Loucy (cell line): ENCODE results near the gene ZNF276.

Experiments used
- H2AFZ ChIP-seq: fragments of 200-600 bp; sonication (generic); 2 replicates; pipeline ENCODE4 v1.6.0; 2016; ENCODE audit warnings: antibody characterized with exemption, mild to moderate bottlenecking, low read length, moderate library complexity
- H3F3A ChIP-seq: fragments of 200-600 bp; 2 replicates; pipeline ENCODE4 v1.6.0; 2016; ENCODE audit warnings: antibody characterized with exemption, low read depth, mild to moderate bottlenecking
- H3K27me3 ChIP-seq: fragments of 200-600 bp; sonication (generic); 2 replicates; pipeline ENCODE4 v1.6.1; 2014; ENCODE audit warnings: low read length, mild to moderate bottlenecking; ENCODE audit not compliant: insufficient read depth, poor library complexity, severe bottlenecking
- H3K36me3 ChIP-seq: fragments of 200-600 bp; sonication (generic); 2 replicates; pipeline ENCODE4 v1.6.1; 2016; ENCODE audit warnings: low read length; ENCODE audit not compliant: insufficient read depth
- H3K4me1 ChIP-seq: fragments of 200-600 bp; sonication (generic); 2 replicates; pipeline ENCODE4 v1.5.1; 2014; ENCODE audit warnings: low read length, mild to moderate bottlenecking; ENCODE audit not compliant: insufficient read depth, poor library complexity, severe bottlenecking
- H3K4me2 ChIP-seq: fragments of 200-600 bp; sonication (generic); 2 replicates; pipeline ENCODE4 v1.6.0; 2014; ENCODE audit warnings: antibody characterized with exemption, low read length, low read depth, mild to moderate bottlenecking; ENCODE audit not compliant: poor library complexity, severe bottlenecking
- H3K4me3 ChIP-seq: fragments of 200-600 bp; sonication (generic); 2 replicates; pipeline ENCODE4 v1.5.1; 2014; ENCODE audit warnings: low read length, mild to moderate bottlenecking, mixed read lengths; ENCODE audit not compliant: poor library complexity, severe bottlenecking
- H3K79me2 ChIP-seq: fragments of 200-600 bp; sonication (generic); 2 replicates; pipeline ENCODE4 v1.6.1; 2014; ENCODE audit warnings: low read length; ENCODE audit not compliant: insufficient read depth
- H3K9ac ChIP-seq: fragments of 200-600 bp; sonication (generic); 2 replicates; pipeline ENCODE4 v1.6.0; 2014; ENCODE audit warnings: mild to moderate bottlenecking, low read depth, low read length, moderate library complexity; ENCODE audit not compliant: poor library complexity, severe bottlenecking
- H3K9me2 ChIP-seq: fragments of 200-600 bp; sonication (generic); replicated peaks from 2 replicates; pipeline ENCODE4 v1.6.1; 2016; ENCODE audit warnings: low read depth, low read length, mixed read lengths
- H3K9me3 ChIP-seq: fragments of 200-600 bp; sonication (generic); 2 replicates; pipeline ENCODE4 v1.6.1; 2014; ENCODE audit warnings: mild to moderate bottlenecking, antibody characterized with exemption, low read length, low read depth; ENCODE audit not compliant: insufficient read depth
- H4K20me1 ChIP-seq: fragments of 200-600 bp; sonication (generic); 2 replicates; pipeline ENCODE4 v1.6.0; 2014; ENCODE audit warnings: antibody characterized with exemption, low read length, mild to moderate bottlenecking; ENCODE audit not compliant: insufficient read depth, poor library complexity, severe bottlenecking
- CTCF ChIP-seq: fragments of 200-600 bp; sonication (generic); conservative IDR thresholded peaks from 2 replicates; pipeline ENCODE4 v1.5.1; 2014; ENCODE audit warnings: mild to moderate bottlenecking, antibody characterized with exemption, low read length
- EZH2phosphoT487 ChIP-seq: fragments of 200-600 bp; IDR thresholded peaks from 2 replicates; pipeline ENCODE4 v1.6.1; 2018; ENCODE audit warnings: antibody characterized with exemption, mild to moderate bottlenecking, moderate library complexity, borderline replicate concordance

ZNF276 gene

GRCh38 chr16:89720551-89720812 lies 855 bp upstream of the ZNF276 start:
- Histone ChIP-seq H3K9ac (peak overlapping the region; percentile 78), H3K36me3 (no peaks in the 10 kb centered on the region; the same call in 1 of the 2 replicates), H3K4me1 (peaks cover 13% of the 10 kb centered on the region), H3K4me3 (peak overlapping the region; percentile 80), H3K79me2 (peaks cover 22% of the 10 kb centered on the region), H3K9me2 (no peaks in the 10 kb centered on the region), H4K20me1 (peaks cover 24% of the 10 kb centered on the region), H3K9me3 (no peaks in the 10 kb centered on the region), H3F3A (no peaks in the 10 kb centered on the region), H2AFZ (peak overlapping the region; percentile 36; the same call in 1 of the 2 replicates), H3K27me3 (no peaks in the 10 kb centered on the region), H3K4me2 (peak overlapping the region; percentile 71)
- TF ChIP-seq EZH2phosphoT487: no peak
- no peak for TF ChIP-seq CTCF

- Histone ChIP-seq H3K79me2 (peaks cover 22% of the 10 kb centered on the region), H3K4me3 (peak overlapping the region; percentile 80), H3K9me2 (no peaks in the 10 kb centered on the region), H3K4me2 (peak overlapping the region; percentile 70), H3K4me1 (peaks cover 13% of the 10 kb centered on the region), H3K27me3 (no peaks in the 10 kb centered on the region), H3F3A (no peaks in the 10 kb centered on the region), H2AFZ (no peak overlapping the region), H4K20me1 (peaks cover 24% of the 10 kb centered on the region), H3K9ac (peak overlapping the region; percentile 78), H3K36me3 (no peaks in the 10 kb centered on the region; the same call in 1 of the 2 replicates), H3K9me3 (no peaks in the 10 kb centered on the region)
- TF ChIP-seq CTCF: no peak
- no peak for TF ChIP-seq EZH2phosphoT487
These were observed 432 bp downstream of the ZNF276 start for GRCh38 chr16:89721546-89722391.

GRCh38 chr16:89722392-89723278 lies 1.3 kb downstream of the ZNF276 start:
- H3K4me1 ChIP-seq: peaks cover 13% of the 10 kb centered on the region
- no peak for TF ChIP-seq EZH2phosphoT487
- no peak for TF ChIP-seq CTCF
- peaks cover 24% of the 10 kb centered on the region for H4K20me1 ChIP-seq
- H2AFZ ChIP-seq: no peak overlapping the region
- peak overlapping the region; percentile 70 for H3K4me2 ChIP-seq
- peak overlapping the region; percentile 78 for H3K9ac ChIP-seq
- peak overlapping the region; percentile 80 for H3K4me3 ChIP-seq
- no peaks in the 10 kb centered on the region for H3K9me3 ChIP-seq
- no peaks in the 10 kb centered on the region for H3K9me2 ChIP-seq
- H3K27me3 ChIP-seq: no peaks in the 10 kb centered on the region
- H3F3A ChIP-seq: no peaks in the 10 kb centered on the region
- peaks cover 22% of the 10 kb centered on the region for H3K79me2 ChIP-seq
- no peaks in the 10 kb centered on the region; the same call in 1 of the 2 replicates for H3K36me3 ChIP-seq
